GM19035 (cell line): ENCODE data around the gene SEMA6A.

Experiments used
- ATAC-seq: cut with Tn5 transposase; IDR thresholded peaks from one replicate; pipeline ENCODE4 v1.9.1; 2021; ENCODE audit not compliant: unreplicated experiment

The SEMA6A gene

DNA sequence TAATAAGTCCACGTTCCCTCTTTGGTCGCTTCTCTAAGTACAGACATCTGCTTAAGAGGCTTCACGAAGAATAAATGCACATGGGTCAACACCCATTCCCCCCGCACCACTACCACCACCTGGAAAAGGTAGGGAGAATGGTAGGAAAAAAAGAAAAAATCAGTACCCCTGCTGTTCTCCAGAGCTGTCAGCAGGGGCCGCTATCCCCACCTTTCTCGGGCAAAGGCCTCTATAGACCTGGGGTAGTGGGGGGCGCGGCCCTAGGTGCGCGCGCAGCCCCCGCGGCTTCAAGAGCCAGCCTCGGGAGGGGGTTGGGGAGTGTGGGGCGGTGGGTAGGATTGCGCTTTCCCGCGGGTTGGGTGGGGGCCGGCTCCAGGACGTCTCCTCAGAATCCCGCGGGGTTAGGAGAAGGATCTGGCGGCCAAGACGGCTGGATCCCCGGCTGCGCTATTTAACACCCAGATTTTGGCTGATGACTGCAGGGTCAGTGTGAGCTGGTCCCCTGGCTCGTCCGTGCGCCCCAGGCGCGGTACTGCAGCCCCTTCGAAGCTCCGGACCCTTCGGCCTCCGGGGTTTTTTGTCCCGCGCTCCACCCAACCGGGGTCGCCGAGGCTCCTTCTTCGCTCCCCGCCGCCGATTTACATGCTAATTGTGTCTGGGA is 1.6 kb upstream of the SEMA6A start:
- peak; percentile 43 for ATAC-seq

DNA sequence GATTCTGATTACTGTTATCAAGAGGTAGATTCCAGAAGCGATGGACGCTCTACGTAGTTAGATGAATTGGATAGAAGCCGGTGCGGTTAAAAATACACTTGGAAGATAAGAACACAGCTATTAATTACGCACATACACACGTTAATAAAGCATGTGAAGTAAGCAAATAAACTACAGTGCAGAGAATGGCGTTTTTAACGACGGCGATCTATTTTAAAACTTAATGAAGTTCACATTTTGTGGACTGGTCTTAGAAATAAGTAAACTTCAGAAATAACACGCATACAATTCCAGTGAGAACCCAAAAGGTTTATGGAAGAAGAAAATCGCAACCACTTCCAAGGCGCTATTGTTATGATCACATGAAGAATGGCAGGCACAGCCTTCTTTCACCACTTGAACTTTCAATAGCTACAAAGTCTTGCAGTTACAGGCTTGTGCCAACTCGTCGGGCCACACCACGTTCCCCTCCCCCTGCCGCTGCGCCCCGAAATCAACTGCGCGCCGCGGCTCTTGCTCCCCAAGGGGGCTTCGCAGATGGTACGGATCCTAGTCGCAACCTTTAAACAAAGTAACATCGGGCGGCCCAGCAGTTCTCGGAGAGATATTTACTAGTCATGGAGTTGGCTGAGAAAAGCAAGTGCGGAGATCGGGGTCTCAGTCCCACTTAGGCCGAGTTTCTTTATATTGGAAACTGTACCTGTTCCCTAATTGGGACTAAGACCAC is 866 bp upstream of the SEMA6A start:
- no peak for ATAC-seq

DNA sequence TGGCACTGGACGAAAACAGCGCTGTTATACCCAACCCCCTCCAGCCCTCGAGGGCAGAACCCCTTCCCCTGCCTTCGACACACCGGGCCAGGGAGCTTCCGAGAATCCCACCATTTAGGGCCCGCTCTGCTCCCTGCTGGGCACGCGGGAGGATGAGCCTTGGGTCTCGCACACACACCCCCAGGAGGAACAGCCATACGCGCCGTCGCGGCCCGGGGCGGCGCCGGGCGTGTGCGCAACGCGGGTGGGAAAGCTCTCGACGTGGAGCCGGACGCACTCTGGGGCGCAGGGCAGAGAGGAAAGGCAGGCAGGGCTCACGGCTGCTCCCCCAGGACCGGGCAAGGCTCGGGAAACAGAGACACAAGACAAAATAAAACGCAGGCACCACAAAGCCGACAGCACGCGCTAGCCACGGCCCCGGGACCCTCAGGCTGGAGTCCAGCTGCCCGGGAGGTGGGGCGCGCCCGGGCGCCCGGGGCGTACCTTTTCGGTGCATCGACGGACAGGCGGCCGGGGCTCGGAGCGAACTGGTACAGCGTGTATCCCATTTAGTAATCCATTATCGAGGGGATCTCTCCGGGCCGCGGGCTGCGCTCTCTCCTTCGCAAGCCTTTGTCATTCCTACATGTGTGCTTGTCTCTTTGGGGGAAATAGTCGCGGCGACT is 789 bp downstream of the SEMA6A start:
- no peak for ATAC-seq

DNA sequence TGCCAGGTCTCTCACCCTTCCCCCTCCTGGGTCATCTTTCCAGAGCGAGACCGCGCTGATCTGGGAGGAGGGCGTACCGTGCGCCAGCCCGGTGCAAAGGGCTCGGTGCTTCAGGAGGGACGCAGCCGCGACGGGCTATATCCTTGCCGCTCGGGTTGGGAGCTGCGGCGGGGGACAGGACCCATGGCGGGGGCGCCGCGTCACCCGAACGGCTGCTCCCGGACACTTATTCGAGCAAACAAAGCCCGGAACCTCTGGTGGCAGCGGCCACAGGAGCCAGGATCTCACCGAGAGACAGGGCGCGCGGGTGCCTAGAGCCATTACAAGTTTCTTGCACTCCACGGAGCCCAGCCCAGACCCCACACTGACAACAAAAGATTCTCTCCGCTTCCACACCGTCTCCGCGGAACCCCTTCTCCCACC is 1.3 kb downstream of the SEMA6A start:
- ATAC-seq: no peak

DNA sequence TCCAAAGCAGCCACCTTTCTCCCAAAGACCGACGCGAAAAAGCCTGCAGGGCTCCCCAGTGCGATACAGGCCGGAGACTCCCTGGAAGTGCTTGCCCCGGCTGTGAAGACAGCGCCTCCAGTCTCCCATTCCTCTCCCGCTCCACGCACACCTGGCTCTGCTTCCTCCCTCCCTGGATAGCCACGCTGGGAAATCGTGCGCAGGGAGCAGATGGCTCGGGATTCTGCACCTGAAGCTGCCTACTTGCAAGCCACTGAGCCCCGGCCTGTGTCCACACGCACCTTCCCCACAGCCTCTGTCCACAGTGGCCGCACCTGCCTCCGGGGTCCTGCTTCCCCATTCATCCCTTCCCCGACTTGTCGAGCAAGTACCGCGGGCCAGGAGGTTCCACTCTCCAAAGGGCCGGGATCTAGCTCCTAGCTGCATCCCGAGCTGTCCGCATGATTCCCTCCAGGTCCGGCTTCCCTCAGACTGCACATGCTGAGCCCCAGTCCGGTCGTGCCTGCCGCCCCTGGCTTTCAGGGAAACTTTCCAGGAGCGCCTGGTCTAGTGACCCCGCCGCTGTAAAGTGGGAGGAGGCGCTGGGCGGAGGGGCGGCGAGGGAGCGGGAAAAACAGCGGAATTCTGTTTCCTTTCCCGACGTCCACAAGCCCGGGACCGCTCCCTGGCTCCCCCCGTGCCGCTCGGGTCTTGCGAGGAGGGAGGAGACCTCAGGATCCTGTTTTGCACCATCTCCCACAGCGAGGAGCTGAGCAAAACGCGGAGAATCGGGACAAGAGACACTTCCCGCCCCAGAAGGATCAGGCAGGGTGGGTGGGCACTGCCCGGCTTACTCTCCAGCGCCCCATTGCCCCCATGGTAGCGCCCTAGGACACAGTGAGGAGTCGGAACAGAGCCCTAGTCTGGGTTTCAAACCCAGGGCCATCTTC is 2.0 kb downstream of the SEMA6A start:
- ATAC-seq: no peak

DNA sequence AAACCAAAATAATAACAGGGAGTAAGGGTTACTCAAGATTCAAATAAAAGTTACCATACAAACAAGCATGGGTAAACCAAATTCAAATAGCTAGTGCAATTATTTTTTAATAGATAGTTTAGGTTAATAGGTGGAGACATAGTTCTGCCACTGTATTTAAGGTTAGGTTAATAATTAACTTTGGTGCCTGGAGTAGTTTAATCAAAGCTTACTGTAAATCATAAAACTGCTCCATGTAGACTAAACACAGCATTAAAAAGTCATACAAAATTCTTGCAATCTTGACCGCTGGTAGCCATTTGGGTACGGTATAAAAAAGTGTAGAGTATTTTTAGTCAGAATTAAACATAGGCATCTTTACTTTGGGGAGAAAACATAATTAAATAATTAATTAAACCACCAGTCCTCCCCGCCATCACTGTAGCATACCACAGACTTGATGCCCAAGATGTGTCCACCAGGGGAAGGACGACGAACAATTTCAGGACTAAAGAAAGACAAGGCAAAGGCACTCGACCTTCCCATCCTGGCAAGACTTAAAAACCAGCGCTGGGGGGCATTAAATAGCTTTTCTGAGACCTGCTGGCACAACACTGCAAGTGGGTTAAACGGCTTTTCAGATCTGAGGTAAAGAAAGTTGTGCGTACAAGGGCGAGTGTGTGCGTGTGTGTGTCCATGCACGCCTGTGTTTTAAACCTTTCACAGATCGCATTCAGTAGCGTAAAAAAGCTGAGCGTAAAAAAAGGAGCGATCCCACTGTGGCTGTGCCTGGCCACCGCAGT is 2.9 kb downstream of the SEMA6A start:
- no peak for ATAC-seq

DNA sequence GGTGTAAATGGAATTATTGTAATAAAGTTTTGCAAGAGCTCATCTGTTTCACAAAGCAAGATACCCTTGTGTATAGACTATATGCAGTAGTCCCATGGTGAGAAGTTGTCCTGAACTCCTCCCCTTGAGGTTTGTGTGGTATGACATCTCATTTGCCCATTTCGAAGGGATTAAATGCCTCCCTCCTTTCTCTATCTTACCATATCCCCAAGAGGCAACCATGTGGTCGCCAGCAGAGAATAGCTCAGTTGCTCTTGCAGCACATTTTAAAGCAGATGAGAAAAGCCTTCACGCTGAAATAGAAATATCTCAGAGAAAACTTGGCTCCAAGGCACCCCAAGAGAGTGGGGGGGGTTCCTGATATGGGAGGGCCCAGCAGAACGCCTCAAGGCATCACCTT is 4.6 kb downstream of the SEMA6A start:
- no peak for ATAC-seq

DNA sequence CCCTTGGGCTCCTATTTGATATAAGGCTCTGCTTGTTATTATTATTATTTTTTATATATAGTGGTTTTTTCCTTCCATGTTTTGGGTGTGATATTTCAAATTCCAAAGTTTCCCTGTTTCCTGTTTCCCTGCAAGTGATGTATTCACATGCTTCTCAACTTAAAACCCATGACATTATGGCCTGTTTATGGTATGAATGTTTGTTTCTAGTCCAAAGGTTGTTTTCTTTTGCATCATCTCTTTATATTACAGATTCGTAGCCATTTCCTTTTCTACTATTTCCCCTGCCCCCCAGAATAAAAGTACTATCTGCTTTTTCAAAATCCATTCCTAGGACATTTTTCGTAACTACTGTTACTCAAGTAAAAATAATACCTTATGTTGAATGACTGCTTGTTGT is 7.5 kb downstream of the SEMA6A start:
- ATAC-seq: no peak

DNA sequence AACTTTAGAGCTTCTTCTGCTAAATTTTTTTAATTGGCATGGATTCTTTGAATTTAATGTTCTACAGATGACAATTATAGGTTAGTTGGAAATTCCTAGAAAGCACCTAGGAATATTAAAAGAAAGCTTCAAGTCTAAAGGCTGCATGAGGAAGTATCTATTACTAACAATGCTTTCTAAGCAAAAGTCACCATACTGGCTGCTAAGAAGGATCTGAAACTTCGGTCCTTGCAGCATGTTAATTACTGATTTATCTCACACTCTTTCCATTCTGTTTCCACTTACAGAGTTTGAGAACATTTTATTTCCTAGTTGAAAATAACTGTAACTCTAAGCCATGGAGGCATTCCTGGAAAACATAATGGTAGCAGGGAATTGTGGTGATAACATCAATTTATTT is 8.4 kb downstream of the SEMA6A start:
- ATAC-seq: peak; percentile 78

DNA sequence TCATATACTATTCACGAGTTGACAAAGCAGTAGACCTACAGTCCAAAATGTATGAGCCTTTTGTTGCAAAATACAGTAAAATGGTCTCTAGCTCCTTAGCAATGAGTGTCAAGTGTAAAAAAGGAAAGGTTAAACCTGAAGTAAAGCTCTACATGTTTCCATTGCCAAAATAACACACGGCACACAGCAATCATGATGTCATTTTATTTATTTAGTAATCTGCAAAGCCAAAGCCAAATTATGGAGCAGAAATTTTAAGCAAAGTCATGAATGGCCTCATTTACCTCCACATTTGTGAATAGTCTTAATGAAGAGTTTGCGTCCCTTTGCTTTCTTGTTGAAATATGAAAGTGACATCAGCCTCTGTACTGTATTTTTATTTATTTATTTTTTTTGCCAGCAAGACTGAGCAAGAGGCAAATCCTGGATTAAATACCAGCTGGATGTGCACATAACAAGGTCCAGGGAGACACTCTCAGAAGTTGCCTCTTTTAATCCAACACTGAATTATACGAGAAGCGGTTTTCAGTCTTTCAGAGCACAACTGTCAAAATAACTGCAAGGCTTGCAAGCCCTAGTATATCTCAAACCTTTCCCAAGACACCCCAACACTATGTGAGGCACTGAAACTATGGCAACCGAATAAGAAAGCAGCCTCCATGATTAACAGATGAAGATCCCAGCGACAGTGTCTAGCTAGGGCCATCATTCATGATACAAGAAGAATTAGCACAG is 9.7 kb downstream of the SEMA6A start:
- ATAC-seq: no peak

DNA sequence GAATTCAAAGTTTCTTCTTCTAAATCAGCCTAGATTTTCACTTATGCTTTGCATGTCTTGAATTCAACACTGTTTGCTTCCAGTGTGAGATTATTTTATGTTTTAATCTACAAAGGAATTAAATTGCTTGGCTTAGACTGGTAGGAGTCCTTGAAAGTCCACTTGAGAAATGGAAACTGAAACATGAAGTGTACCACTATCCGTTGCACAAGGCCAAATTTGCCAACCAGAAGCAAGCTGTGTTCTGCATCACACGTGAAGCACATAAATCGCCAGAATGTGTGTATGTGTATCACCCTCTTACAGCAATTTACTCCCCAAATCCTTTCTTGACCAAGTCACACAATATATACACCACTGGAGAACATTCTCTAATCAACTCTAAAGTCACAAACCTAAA is 10.3 kb downstream of the SEMA6A start:
- ATAC-seq: no peak

DNA sequence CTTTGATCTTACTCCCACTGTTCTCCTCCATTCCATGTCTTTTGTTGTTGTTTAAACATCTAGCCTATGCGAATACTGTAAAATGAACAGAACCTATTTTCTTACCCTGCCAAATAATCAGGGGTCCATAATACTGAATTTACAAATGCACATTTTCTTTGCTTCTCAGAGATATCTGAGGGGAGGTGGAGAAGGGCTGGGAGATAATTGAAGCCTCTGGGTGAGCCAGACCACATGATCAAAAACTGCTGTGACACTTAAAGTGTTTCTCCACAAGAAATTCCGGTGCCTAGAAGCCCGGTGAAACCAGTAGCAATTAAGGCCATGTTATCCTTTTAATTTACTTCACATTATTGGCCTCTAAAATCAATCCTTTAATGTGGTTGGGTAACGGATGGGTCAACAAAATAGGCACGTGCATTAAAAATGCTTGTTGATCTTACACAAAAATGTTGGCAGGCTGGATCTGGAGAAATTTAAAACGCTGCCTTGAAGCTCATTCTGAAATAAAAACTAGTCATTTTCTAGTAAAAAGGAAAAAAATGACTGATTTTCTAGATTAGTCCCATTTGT is 10.8 kb downstream of the SEMA6A start:
- no peak for ATAC-seq

DNA sequence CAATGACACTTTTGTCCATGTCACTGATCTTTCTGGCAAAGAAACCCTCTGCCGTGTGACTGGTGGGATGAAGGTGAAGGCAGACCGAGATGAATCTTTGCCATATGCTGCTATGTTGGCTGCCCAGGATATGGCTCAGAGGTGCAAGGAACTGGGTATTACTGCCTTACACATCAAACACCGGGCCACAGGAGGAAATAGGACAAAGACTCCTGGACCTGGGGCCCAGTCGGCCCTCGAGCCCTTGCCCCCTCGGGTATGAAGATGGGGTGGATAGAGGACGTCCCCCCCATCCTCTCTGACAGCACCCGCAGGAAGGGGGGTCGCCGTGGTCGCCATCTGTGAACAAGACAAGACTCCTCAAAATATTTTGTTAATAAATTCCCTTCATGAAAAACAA is 12.0 kb downstream of the SEMA6A start:
- no peak for ATAC-seq

DNA sequence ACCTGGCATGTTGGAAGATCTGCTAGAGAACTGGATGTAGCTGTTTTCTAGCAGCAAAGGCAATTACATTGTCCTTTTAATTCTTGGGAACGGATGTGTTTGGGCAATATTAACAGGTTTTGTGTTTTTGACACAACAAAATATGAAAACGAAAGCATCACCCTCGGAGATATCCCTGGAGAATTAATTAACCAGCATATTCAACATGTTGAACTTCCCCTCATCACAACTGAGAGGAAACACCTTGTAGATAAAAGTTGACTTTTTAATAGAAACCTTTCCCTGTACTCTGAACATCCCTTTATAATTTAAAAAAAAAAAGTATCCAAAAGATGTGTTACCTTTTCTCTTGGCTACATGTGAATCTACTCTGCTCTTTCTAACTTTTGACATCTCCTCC is 13.0 kb downstream of the SEMA6A start:
- ATAC-seq: no peak

DNA sequence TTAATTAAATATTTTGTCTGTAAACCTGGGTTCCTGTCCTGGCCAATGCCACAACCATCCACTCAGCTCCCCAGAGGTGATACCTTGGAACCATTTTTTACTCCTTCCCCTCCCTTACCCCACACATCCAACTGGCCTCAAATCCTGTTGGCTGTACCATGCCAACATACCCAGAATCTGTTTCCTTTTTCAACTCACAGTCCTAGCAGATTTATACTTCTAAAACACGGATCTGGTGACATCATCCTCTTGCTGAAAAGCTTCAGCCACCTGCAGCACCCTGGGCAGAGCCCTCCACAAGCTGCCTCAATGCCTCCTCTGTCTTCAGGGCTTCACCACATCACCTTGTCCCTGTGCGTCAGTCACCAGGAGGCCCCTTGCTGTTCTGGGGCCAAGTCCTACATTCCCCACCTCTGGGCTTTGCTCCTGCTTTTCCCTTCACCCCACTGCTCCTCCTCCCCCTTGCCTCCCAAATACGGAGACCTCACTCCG is 14.9 kb downstream of the SEMA6A start:
- ATAC-seq: no peak

DNA sequence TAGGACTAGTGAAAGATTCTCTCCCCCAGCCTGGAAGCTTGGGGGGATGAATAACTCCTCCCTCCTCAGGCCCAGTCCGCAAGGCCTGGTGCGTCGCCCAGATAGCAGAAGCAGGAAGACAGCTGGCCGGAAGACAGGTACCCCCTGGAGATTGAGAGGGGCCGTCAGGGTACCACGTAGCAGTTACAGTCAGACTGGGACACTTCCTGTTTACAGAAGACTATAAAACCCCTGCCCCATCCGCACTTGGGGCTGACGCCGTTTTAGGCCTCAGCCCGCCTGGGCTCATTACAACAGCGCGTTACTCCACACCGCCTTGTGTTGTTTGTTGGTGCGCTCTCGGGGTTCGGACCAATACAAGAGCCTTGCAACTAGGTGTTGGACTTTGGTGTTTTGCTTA is 15.4 kb downstream of the SEMA6A start:
- ATAC-seq: no peak

DNA sequence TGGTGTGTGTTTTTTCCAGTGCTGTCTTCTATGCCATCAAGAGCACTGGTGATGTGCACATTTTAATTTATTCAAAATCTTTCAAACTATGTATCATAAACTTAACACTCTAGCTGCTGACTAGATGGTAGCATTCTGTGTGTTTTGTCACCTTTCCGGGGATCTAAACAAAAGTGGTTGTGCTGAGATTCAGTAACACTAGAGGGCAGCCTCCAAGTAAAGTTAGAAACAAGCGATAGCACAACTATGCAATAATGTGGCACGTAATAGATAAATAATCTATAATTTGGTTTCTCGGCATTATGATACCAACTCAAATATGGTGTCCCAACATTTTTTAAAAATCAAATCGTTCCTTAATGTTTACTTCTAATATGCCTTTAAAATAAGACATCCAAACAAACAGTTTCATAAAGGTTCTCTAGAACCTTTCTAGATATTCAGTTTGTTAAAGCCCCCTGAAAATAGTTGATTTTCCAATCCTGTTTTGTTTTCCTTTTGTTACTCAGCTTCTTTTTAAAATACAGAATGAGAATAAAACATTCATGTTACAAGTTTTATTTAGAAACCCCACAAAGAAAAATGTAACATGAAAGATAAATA is 16.9 kb downstream of the SEMA6A start:
- ATAC-seq: no peak

DNA sequence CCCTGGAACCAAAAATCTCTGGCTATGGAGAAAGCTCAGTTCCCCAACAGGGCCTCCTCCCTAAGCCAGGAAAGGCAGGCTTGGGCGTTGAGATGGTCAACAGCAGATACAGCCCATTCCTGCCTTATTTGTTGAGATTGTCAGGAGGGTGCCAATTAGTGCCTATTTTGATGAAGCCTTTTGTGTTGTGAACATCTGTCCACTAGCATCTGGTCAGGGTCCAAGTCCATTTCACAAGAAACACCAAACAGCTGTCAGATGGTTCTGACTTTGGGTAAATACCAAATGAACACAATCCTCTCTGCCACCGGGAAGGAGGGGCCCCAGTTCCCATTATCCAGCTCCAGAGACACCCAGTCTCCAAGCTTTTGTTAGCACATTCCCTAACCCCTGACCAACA is 19.9 kb downstream of the SEMA6A start:
- ATAC-seq: no peak

DNA sequence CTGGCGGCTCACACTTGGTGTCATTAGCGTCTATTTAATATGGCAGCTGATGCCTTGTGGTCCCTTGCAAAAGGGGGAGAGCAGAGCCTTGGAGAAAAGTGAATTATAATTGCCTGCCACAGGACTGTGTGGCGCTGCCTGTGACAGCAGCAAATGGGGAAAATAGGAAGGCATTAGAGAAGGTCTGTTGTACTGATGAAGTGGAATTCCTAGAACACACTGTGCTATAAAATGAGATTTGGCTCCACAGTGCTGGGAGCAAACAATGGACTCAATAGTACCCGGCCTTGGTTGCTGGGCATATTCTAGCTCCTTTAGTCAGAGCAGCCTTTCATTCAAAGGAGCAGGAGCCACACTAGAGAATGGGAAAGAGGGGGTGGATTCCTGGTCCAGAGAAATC is 21.3 kb downstream of the SEMA6A start:
- no peak for ATAC-seq
